H1 (cell line): ENCODE data around the gene LCLAT1. TPM values are rescaled to one million over a fixed set of nuclear protein-coding genes. Genes with fewer than 3 reads are reported as not detected.

Experiments
- CTCF ChIA-PET: fragments of 300-600 bp; sonication (Branson Sonifier 250); formaldehyde crosslinking; loops from one replicate; lab custom pipeline; 2021; ENCODE audit not compliant: partially characterized antibody; lab: Charles Lee
- POLR2A ChIA-PET: fragments of 300-600 bp; sonication (Branson Sonifier 250); formaldehyde crosslinking; loops from one replicate; lab custom pipeline; 2021; ENCODE audit warnings: inconsistent platforms; ENCODE audit not compliant: partially characterized antibody; lab: Charles Lee
- DNase-seq, 2 experiments: peaks; one replicate each; pipeline versions ENCODE4 v3.0.0 to v3.0.0-alpha.2; 2010 to 2022; ENCODE audit warnings: low spot score in 2 of 2, low read depth in 1 of 2, mixed read lengths in 1 of 2
- FAIRE-seq: peaks from 2 replicates; lab custom pipeline; 2011; peaks lifted over from hg19 to GRCh38; lab: Jason Lieb, UNC
- H2AFZ ChIP-seq: 2 replicates; pipeline ENCODE4 v1.8.1; 2012; ENCODE audit warnings: low read length, inconsistent platforms
- H2AK5ac ChIP-seq: 2 replicates; pipeline ENCODE4 v1.6.1; 2013; ENCODE audit warnings: low read depth, low read length
- H2BK120ac ChIP-seq: replicated peaks from 2 replicates; pipeline ENCODE3; 2013; ENCODE audit warnings: low read depth, low read length, inconsistent platforms
- H2BK12ac ChIP-seq: 2 replicates; pipeline ENCODE4 v1.6.1; 2013; ENCODE audit warnings: low read depth, low read length
- H2BK15ac ChIP-seq: 2 replicates; pipeline ENCODE4 v1.6.1; 2013; ENCODE audit warnings: low read length
- H2BK20ac ChIP-seq: 2 replicates; pipeline ENCODE4 v1.6.1; 2013; ENCODE audit warnings: low read length
- H2BK5ac ChIP-seq: 2 replicates; pipeline ENCODE4 v1.6.1; 2013; ENCODE audit warnings: low read depth, low read length
- H3K14ac ChIP-seq: 2 replicates; pipeline ENCODE4 v1.6.1; 2013; ENCODE audit warnings: inconsistent platforms; ENCODE audit not compliant: insufficient read length
- H3K18ac ChIP-seq: 2 replicates; pipeline ENCODE4 v1.6.1; 2013; ENCODE audit warnings: low read length; ENCODE audit errors: extremely low read depth
- H3K23ac ChIP-seq: 2 replicates; pipeline ENCODE4 v1.6.1; 2013; ENCODE audit warnings: inconsistent platforms; ENCODE audit not compliant: insufficient read length
- H3K23me2 ChIP-seq: 2 replicates; pipeline ENCODE4 v1.6.1; 2013; ENCODE audit warnings: low read depth, low read length
- H3K27ac ChIP-seq: 2 replicates; pipeline ENCODE4 v1.6.1; 2011; ENCODE audit warnings: low read depth, low read length, inconsistent platforms
- H3K27me3 ChIP-seq, 4 experiments: replicated peaks in 1 of 4; 1 replicate in 1 of 4; 2 replicates in 3 of 4; pipeline versions ENCODE4 v1.6.1 to v1.8.1; 2011 to 2013; ENCODE audit warnings: low read length in 3 of 4, mild to moderate bottlenecking in 3 of 4, inconsistent platforms in 2 of 4, mixed read lengths in 2 of 4, moderate library complexity in 1 of 4; ENCODE audit not compliant: control insufficient read depth in 3 of 4, insufficient read depth in 3 of 4; ENCODE audit errors: extremely low read depth in 1 of 4
- H3K36me3 ChIP-seq, 4 experiments: 2 replicates each; pipeline versions ENCODE4 v1.6.1 to v1.8.1; 2011 to 2013; ENCODE audit warnings: mild to moderate bottlenecking in 4 of 4, low read length in 3 of 4, moderate library complexity in 2 of 4, control low read depth in 1 of 4, inconsistent platforms in 1 of 4; ENCODE audit not compliant: insufficient read depth in 4 of 4, control insufficient read depth in 2 of 4
- H3K4ac ChIP-seq: replicated peaks from 2 replicates; pipeline ENCODE3; 2013; ENCODE audit warnings: low read length, low read depth, mixed read lengths, inconsistent platforms; ENCODE audit not compliant: insufficient read length
- H3K4me1 ChIP-seq, 4 experiments: replicated peaks in 1 of 4; 1 replicate in 1 of 4; 2 replicates in 3 of 4; pipeline versions ENCODE4 v1.6.1 to v1.8.1; 2011 to 2013; ENCODE audit warnings: low read length in 3 of 4, inconsistent platforms in 2 of 4, mixed read lengths in 1 of 4; ENCODE audit not compliant: insufficient read depth in 4 of 4, control insufficient read depth in 3 of 4
- H3K4me2 ChIP-seq, 2 experiments: 2 replicates each; pipeline versions ENCODE4 v1.6.1 to v1.8.1; 2011 to 2013; ENCODE audit warnings: low read depth in 2 of 2, low read length in 2 of 2, control low read depth in 1 of 2, inconsistent platforms in 1 of 2, mild to moderate bottlenecking in 1 of 2; ENCODE audit not compliant: insufficient read depth in 1 of 2
- H3K4me3 ChIP-seq, 4 experiments: fragments of 200-600, 300-600 bp in 1 of 4; sonication (generic), shearing (Covaris generic), sonication (Bioruptor Twin) in 1 of 4; 2 replicates each; pipeline versions ENCODE4 v1.5.1 to v1.8.1; 2011 to 2016; ENCODE audit warnings: low read length in 4 of 4, low read depth in 3 of 4, control low read depth in 2 of 4, inconsistent platforms in 2 of 4, mild to moderate bottlenecking in 2 of 4, mixed read lengths in 1 of 4, moderate library complexity in 1 of 4; ENCODE audit not compliant: insufficient read depth in 2 of 4; ENCODE audit errors: extremely low read depth in 1 of 4
- H3K56ac ChIP-seq: replicated peaks from 2 replicates; pipeline ENCODE3; 2013; ENCODE audit warnings: low read depth, mild to moderate bottlenecking, mixed read lengths, low read length, inconsistent platforms; ENCODE audit not compliant: insufficient read length
- H3K79me1 ChIP-seq: 2 replicates; pipeline ENCODE4 v1.6.1; 2013; ENCODE audit warnings: low read depth, low read length, control low read depth
- H3K79me2 ChIP-seq, 2 experiments: 2 replicates each; pipeline versions ENCODE4 v1.6.1 to v1.8.1; 2012 to 2013; ENCODE audit warnings: low read length in 2 of 2, mild to moderate bottlenecking in 2 of 2, inconsistent platforms in 1 of 2; ENCODE audit not compliant: insufficient read depth in 2 of 2, control insufficient read depth in 1 of 2
- H3K9ac ChIP-seq, 4 experiments: replicated peaks in 1 of 4; 1 replicate in 1 of 4; 2 replicates in 3 of 4; pipeline versions ENCODE4 v1.6.1 to v1.8.1; 2011 to 2013; ENCODE audit warnings: low read depth in 3 of 4, low read length in 3 of 4, control low read depth in 2 of 4, mild to moderate bottlenecking in 2 of 4, moderate library complexity in 2 of 4, inconsistent platforms in 1 of 4; ENCODE audit errors: extremely low read depth in 1 of 4
- H3K9me3 ChIP-seq, 2 experiments: 2 replicates each; pipeline versions ENCODE4 v1.6.1 to v1.8.1; 2012 to 2013; ENCODE audit warnings: mild to moderate bottlenecking in 2 of 2, moderate library complexity in 2 of 2, control low read depth in 1 of 2, inconsistent platforms in 1 of 2, low read depth in 1 of 2, low read length in 1 of 2, mixed read lengths in 1 of 2; ENCODE audit not compliant: insufficient read depth in 2 of 2
- H4K20me1 ChIP-seq, 2 experiments: replicated peaks in 1 of 2; 2 replicates each; pipeline versions ENCODE3 to v1.8.1; 2011 to 2013; ENCODE audit warnings: inconsistent platforms in 2 of 2, low read length in 2 of 2, mild to moderate bottlenecking in 1 of 2; ENCODE audit not compliant: insufficient read depth in 2 of 2, control insufficient read depth in 1 of 2
- H4K5ac ChIP-seq: 2 replicates; pipeline ENCODE4 v1.6.1; 2013; ENCODE audit warnings: low read length, low read depth, mixed read lengths, inconsistent platforms; ENCODE audit not compliant: insufficient read length
- H4K8ac ChIP-seq: 2 replicates; pipeline ENCODE4 v1.8.0; 2013; ENCODE audit warnings: mild to moderate bottlenecking, moderate library complexity, low read length, inconsistent platforms; ENCODE audit not compliant: insufficient read depth; ENCODE audit errors: extremely low read depth
- H4K91ac ChIP-seq: replicated peaks from 2 replicates; pipeline ENCODE3; 2013; ENCODE audit warnings: low read length, mixed read lengths, inconsistent platforms; ENCODE audit not compliant: insufficient read length
- BACH1 ChIP-seq: IDR thresholded peaks from 2 replicates; pipeline ENCODE4 v1.6.1; 2012; ENCODE audit warnings: low read length, improper control_type of control experiment
- BCL11A ChIP-seq, 2 experiments: IDR thresholded peaks; one replicate each; pipeline ENCODE4 v1.6.1; 2011; ENCODE audit warnings: low read depth in 2 of 2, low read length in 2 of 2, mild to moderate bottlenecking in 2 of 2
- CREB1 ChIP-seq: IDR thresholded peaks from 2 replicates; pipeline ENCODE4 v1.6.1; 2012; ENCODE audit warnings: inconsistent platforms
- KDM4A ChIP-seq: IDR thresholded peaks from one replicate; pipeline ENCODE4 v1.7.1; 2012; ENCODE audit warnings: low read depth, mild to moderate bottlenecking, moderate library complexity, low read length, inconsistent platforms; ENCODE audit not compliant: severe bottlenecking
- NRF1 ChIP-seq: IDR thresholded peaks from 2 replicates; pipeline ENCODE4 v1.6.1; 2011; ENCODE audit warnings: mild to moderate bottlenecking, low read depth, low read length, improper control_type of control experiment
- PHF8 ChIP-seq: fragments of 200-600 bp; sonication (generic); conservative IDR thresholded peaks from 2 replicates; pipeline ENCODE4 v1.7.1; 2012; ENCODE audit warnings: low read depth, mild to moderate bottlenecking, inconsistent platforms, low read length, moderate library complexity
- RAD21 ChIP-seq, 2 experiments: IDR thresholded peaks in 1 of 2; conservative IDR thresholded peaks in 1 of 2; 2 replicates each; pipeline ENCODE4 v1.6.1; 2011; ENCODE audit warnings: low read depth in 2 of 2, low read length in 2 of 2, improper control_type of control experiment in 1 of 2, inconsistent platforms in 1 of 2, mild to moderate bottlenecking in 1 of 2, moderate library complexity in 1 of 2
- RFX5 ChIP-seq: IDR thresholded peaks from 2 replicates; pipeline ENCODE4 v1.6.1; 2011; ENCODE audit warnings: low read depth, low read length, improper control_type of control experiment, borderline replicate concordance
- SIRT6 ChIP-seq: IDR thresholded peaks from one replicate; pipeline ENCODE4 v1.7.1; 2012; ENCODE audit warnings: low read length, inconsistent platforms
- SP1 ChIP-seq: IDR thresholded peaks from 2 replicates; pipeline ENCODE4 v1.6.1; 2011; ENCODE audit warnings: low read depth, low read length
- SP2 ChIP-seq: IDR thresholded peaks from 2 replicates; pipeline ENCODE4 v1.6.1; 2012; ENCODE audit warnings: mild to moderate bottlenecking, low read length, inconsistent platforms
- SP4 ChIP-seq: IDR thresholded peaks from 2 replicates; pipeline ENCODE4 v1.6.1; 2012; ENCODE audit warnings: low read length, inconsistent platforms
- TCF12 ChIP-seq: IDR thresholded peaks from 2 replicates; pipeline ENCODE4 v1.6.1; 2011; ENCODE audit warnings: low read depth, mild to moderate bottlenecking, low read length
- YY1 ChIP-seq: IDR thresholded peaks from 2 replicates; pipeline ENCODE4 v1.6.1; 2011; ENCODE audit warnings: low read depth, mild to moderate bottlenecking, low read length
- polyA plus RNA-seq, 7 experiments: library from polyadenylated mRNA; depleted of rRNA in 3 of 7; stranded (reverse) in 5 of 7; unstranded in 2 of 7; fragments of >200 nt in 5 of 7; fragments of 200-250 nt in 2 of 7; gene quantifications; 1 replicate in 5 of 7; 2 replicates in 1 of 7; 4 replicates in 1 of 7; pipeline versions ENCODE4 v1.2.1 to v1.2.3, GENCODE V29; 2011 to 2013; ENCODE audit warnings: missing spikeins in 2 of 7, mixed read lengths in 2 of 7
- total RNA-seq: library from RNA; stranded (reverse); fragmentation: NEBNext Ultra II Directional; extraction: Animal tissue kit (Norgen Biotek cat#: 25700); gene quantifications from 2 replicates; pipeline ENCODE4 v1.2.1, GENCODE V29; 2021
- TF ChIP-seq, protein P1 (sequence below): IDR thresholded peaks from 2 replicates; pipeline ENCODE4 v1.6.1; 2012; ENCODE audit warnings: low read length, inconsistent platforms

The LCLAT1 gene
- total and polyA plus RNA-seq, 2 of the 8 experiments (the other 6 are each of a cell fraction or from before 2014, with no cell fraction given): 7.6 to 22.0 TPM

DNA sequence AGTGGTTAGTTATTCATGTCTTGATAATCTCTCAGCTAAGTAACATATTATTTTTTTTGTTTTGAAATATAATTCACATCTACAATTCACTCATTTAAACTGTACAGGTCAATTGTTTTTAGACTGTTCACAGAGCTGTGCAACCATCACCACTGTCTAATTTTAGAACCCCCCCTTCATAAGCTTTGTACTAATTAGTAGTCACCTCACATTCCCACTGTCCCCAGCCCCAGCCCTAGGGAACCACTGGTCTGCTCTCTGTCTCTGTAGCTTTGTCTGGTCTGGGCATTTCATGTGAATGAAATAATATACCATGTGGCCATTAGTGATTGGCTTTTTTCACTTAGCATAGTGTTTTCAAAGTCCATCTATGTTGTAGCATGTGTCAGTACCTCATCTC lies 55.3 kb downstream of the LCLAT1 start:
- Histone ChIP-seq H2AK5ac (no peak overlapping the region), H3K27ac (no peak overlapping the region), H2BK12ac (no peak overlapping the region), H2AFZ (no peak overlapping the region), H3K79me1 (no peaks in the 10 kb centered on the region; the same call in 1 of the 2 replicates), H3K36me3 (peaks cover 0 to 13% (median 2%) of the 10 kb centered on the region in 4 experiments; a peak in 2 of 8 replicates), H4K91ac (no peak overlapping the region), H3K9me3 (peaks cover 3 to 4% of the 10 kb centered on the region in 2 experiments), H2BK20ac (no peak overlapping the region), H3K14ac (no peak overlapping the region), H3K9ac (no peak overlapping the region), H3K4me3 (no peak overlapping the region), H2BK5ac (no peak overlapping the region), H3K56ac (no peak overlapping the region), H3K79me2 (peaks cover 0 to 55% of the 10 kb centered on the region in 2 experiments; a peak in 3 of 4 replicates), H3K4ac (no peak overlapping the region), H2BK15ac (no peak overlapping the region), H3K27me3 (no peaks in the 10 kb centered on the region), H3K18ac (no peak overlapping the region), H2BK120ac (no peak overlapping the region), H3K23ac (no peak overlapping the region), H3K4me1 (peaks cover 0 to 3% (median 0%) of the 10 kb centered on the region in 4 experiments; a peak in 2 of 7 replicates), H4K20me1 (no peaks in the 10 kb centered on the region), H3K4me2 (no peak overlapping the region), H3K23me2 (no peaks in the 10 kb centered on the region; the same call in 1 of the 2 replicates), H4K5ac (no peak overlapping the region), H4K8ac (no peak overlapping the region)
- no peak for DNase-seq
- no peak for FAIRE-seq
- ChIA-PET CTCF (interaction anchor here (2.5 kb wide), 1 partner anchor 9 kb away, joined by 16 read pairs; no protein-coding TSS in a partner anchor), POLR2A (no interaction called here)
- TF ChIP-seq SIRT6 (no peak), NRF1 (no peak), RAD21 (IDR thresholded peaks at IDR 0.05 in 1 of 2, conservative IDR thresholded peaks at IDR 0.05 in 1 of 2; ENCODE audit: low read depth in 2 of 2, low read length in 2 of 2) (no peak), SP4 (no peak), SP2 (no peak), BCL11A (IDR thresholded peaks at IDR 0.05; ENCODE audit: low read depth in 2 of 2, low read length in 2 of 2) (no peak), TCF12 (no peak), BACH1 (no peak), SP1 (no peak), YY1 (no peak), PHF8 (no peak), KDM4A (no peak), RFX5 (no peak), CREB1 (no peak)
- TF ChIP-seq, protein P1, sequence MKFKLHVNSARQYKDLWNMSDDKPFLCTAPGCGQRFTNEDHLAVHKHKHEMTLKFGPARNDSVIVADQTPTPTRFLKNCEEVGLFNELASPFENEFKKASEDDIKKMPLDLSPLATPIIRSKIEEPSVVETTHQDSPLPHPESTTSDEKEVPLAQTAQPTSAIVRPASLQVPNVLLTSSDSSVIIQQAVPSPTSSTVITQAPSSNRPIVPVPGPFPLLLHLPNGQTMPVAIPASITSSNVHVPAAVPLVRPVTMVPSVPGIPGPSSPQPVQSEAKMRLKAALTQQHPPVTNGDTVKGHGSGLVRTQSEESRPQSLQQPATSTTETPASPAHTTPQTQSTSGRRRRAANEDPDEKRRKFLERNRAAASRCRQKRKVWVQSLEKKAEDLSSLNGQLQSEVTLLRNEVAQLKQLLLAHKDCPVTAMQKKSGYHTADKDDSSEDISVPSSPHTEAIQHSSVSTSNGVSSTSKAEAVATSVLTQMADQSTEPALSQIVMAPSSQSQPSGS: no peak
